ENCODE measurements around the gene TSHZ2. TPM values are rescaled to one million over a fixed set of nuclear protein-coding genes. Genes with fewer than 3 reads are reported as not detected.

TSHZ2 gene
- total RNA-seq, 1 experiment from 2014 or later: 0.07 TPM

GRCh38 chr20:53136473-53136872 is 164.3 kb downstream of the TSHZ2 start:
- Histone ChIP-seq H3K9ac (ENCODE audit: low read length) (no peak overlapping the region), H3K36me3 (ENCODE audit: control insufficient read depth in 1 of 2, insufficient read depth in 2 of 2, low read length in 2 of 2) (no peaks in the 10 kb centered on the region), H3K4me1 (ENCODE audit: control insufficient read depth in 1 of 2, insufficient read depth in 2 of 2, low read length in 2 of 2) (no peaks in the 10 kb centered on the region), H2AFZ (ENCODE audit: low read depth, low read length, poor library complexity, severe bottlenecking) (no peak overlapping the region), H3K9me2 (ENCODE audit: insufficient read depth) (no peaks in the 10 kb centered on the region), H3K4me2 (ENCODE audit: low read length) (no peak overlapping the region), H3K9me3 (ENCODE audit: control insufficient read depth in 1 of 2, insufficient read depth in 1 of 2, low read depth in 1 of 2, low read length in 2 of 2) (no peaks in the 10 kb centered on the region), H3K4me3 (replicated peaks in 1 of 2; ENCODE audit: low read depth in 1 of 2, low read length in 2 of 2) (no peak overlapping the region), H3K27me3 (ENCODE audit: insufficient read depth, low read length) (peaks cover 20% of the 10 kb centered on the region), H3K27ac (ENCODE audit: low read depth, low read length) (no peak overlapping the region), H4K20me1 (ENCODE audit: insufficient read depth) (no peaks in the 10 kb centered on the region), H3K79me2 (ENCODE audit: insufficient read depth, low read length) (no peaks in the 10 kb centered on the region)
- CTCF ChIA-PET: no interaction called here
- intact Hi-C loops (cut with micrococcal nuclease): no loop called here
- no peak for TF ChIP-seq EZH2 (IDR thresholded peaks at IDR 0.05)
- TF ChIP-seq MAX (IDR thresholded peaks at IDR 0.05): no peak
- no peak for TF ChIP-seq YY1 (IDR thresholded peaks at IDR 0.05; ENCODE audit: extremely low read depth, insufficient replicate concordance, low read depth, low read length)
- no peak for TF ChIP-seq ELF1 (IDR thresholded peaks at IDR 0.05; ENCODE audit: borderline replicate concordance, low read depth)
- no peak for TF ChIP-seq POLR2AphosphoS5 (IDR thresholded peaks at IDR 0.05; ENCODE audit: low read depth, low read length)
- TF ChIP-seq CTCF (IDR thresholded peaks at IDR 0.05 in 2 of 3, conservative IDR thresholded peaks at IDR 0.05 in 1 of 3; ENCODE audit: borderline replicate concordance in 1 of 3, insufficient read depth in 1 of 3, low read depth in 2 of 3, low read length in 2 of 3): no peak
- TF ChIP-seq SP1 (IDR thresholded peaks at IDR 0.05; ENCODE audit: low read depth): no peak
- no peak for TF ChIP-seq EZH2phosphoT487 (IDR thresholded peaks at IDR 0.05; ENCODE audit: borderline replicate concordance)
- no peak for TF ChIP-seq SIN3A (IDR thresholded peaks at IDR 0.05; ENCODE audit: low read depth)
- no peak for TF ChIP-seq CBX3 (IDR thresholded peaks at IDR 0.05; ENCODE audit: low read depth)
- no peak for TF ChIP-seq ZNF274 (IDR thresholded peaks at IDR 0.05; ENCODE audit: low read depth, low read length)
- no peak for TF ChIP-seq REST (IDR thresholded peaks at IDR 0.05; ENCODE audit: low read depth)
- no peak for TF ChIP-seq EGR1 (IDR thresholded peaks at IDR 0.05; ENCODE audit: low read depth)
- TF ChIP-seq SRF (IDR thresholded peaks at IDR 0.05; ENCODE audit: low read depth): no peak
- no peak for TF ChIP-seq FOSL1 (IDR thresholded peaks at IDR 0.05; ENCODE audit: low read depth)
- no peak for TF ChIP-seq TCF7L2 (IDR thresholded peaks at IDR 0.05; ENCODE audit: borderline replicate concordance, extremely low read depth, insufficient read depth, insufficient read length)
- TF ChIP-seq POLR2A (IDR thresholded peaks at IDR 0.05; ENCODE audit: borderline replicate concordance, extremely low read depth, insufficient read depth, insufficient read length): no peak
- TF ChIP-seq ZFX (IDR thresholded peaks at IDR 0.05): no peak
- DNase-seq (ENCODE audit: low read depth, low spot score) (no peak), ATAC-seq (no peak)
- BruUV-seq (replicated peaks): no TSS peak
- POLR2A ChIA-PET: no interaction called here
- RAD21 ChIA-PET (ENCODE audit: low non-redundant PET in 1 of 2, low total read pairs in 2 of 2, uncharacterized antibody in 2 of 2, unreplicated experiment in 2 of 2): no interaction called here

All from HCT116 (cell line).